ENCODE results near the gene TMX4. TPM values are rescaled to one million over a fixed set of nuclear protein-coding genes. Genes with fewer than 3 reads are reported as not detected.

The TMX4 gene
- total RNA-seq, 1 experiment from 2014 or later, result 12.0 TPM

GRCh38 chr20:8005033-8005432 is 14.5 kb downstream of the TMX4 start:
- no peak overlapping the region for H3K9ac ChIP-seq (ENCODE audit: low read length)
- H3K9me3 ChIP-seq (ENCODE audit: control insufficient read depth in 1 of 2, insufficient read depth in 1 of 2, low read depth in 1 of 2, low read length in 2 of 2), result no peaks in the 10 kb centered on the region
- no peak for ATAC-seq
- ChIA-PET RAD21 (ENCODE audit: low non-redundant PET in 1 of 2, low total read pairs in 2 of 2, uncharacterized antibody in 2 of 2, unreplicated experiment in 2 of 2) (no interaction called here), CTCF (no interaction called here), POLR2A (no interaction called here)
- H3K27ac ChIP-seq (ENCODE audit: low read depth, low read length), result no peak overlapping the region
- TF ChIP-seq SIN3A (IDR thresholded peaks at IDR 0.05; ENCODE audit: low read depth), result no peak
- TF ChIP-seq ELF1 (IDR thresholded peaks at IDR 0.05; ENCODE audit: borderline replicate concordance, low read depth), result no peak
- TF ChIP-seq POLR2AphosphoS5 (IDR thresholded peaks at IDR 0.05; ENCODE audit: low read depth, low read length), result no peak
- TF ChIP-seq POLR2A (IDR thresholded peaks at IDR 0.05; ENCODE audit: borderline replicate concordance, extremely low read depth, insufficient read depth, insufficient read length), result no peak
- TF ChIP-seq, protein P1, sequence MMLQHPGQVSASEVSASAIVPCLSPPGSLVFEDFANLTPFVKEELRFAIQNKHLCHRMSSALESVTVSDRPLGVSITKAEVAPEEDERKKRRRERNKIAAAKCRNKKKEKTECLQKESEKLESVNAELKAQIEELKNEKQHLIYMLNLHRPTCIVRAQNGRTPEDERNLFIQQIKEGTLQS (IDR thresholded peaks at IDR 0.05), result no peak
- TF ChIP-seq, protein P2, sequence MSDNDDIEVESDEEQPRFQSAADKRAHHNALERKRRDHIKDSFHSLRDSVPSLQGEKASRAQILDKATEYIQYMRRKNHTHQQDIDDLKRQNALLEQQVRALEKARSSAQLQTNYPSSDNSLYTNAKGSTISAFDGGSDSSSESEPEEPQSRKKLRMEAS (IDR thresholded peaks at IDR 0.05), result no peak
- TF ChIP-seq CBX3 (IDR thresholded peaks at IDR 0.05; ENCODE audit: low read depth), result no peak
- no peak for TF ChIP-seq ZFX (IDR thresholded peaks at IDR 0.05)
- no peak for TF ChIP-seq EZH2phosphoT487 (IDR thresholded peaks at IDR 0.05; ENCODE audit: borderline replicate concordance)
- TF ChIP-seq CEBPB (IDR thresholded peaks at IDR 0.05; ENCODE audit: low read depth), result no peak
- TF ChIP-seq YY1 (IDR thresholded peaks at IDR 0.05; ENCODE audit: extremely low read depth, insufficient replicate concordance, low read depth, low read length), result no peak
- no peak for TF ChIP-seq RAD21 (IDR thresholded peaks at IDR 0.05; ENCODE audit: low read depth)
- TF ChIP-seq EGR1 (IDR thresholded peaks at IDR 0.05; ENCODE audit: low read depth), result no peak
- TF ChIP-seq, protein P3, sequence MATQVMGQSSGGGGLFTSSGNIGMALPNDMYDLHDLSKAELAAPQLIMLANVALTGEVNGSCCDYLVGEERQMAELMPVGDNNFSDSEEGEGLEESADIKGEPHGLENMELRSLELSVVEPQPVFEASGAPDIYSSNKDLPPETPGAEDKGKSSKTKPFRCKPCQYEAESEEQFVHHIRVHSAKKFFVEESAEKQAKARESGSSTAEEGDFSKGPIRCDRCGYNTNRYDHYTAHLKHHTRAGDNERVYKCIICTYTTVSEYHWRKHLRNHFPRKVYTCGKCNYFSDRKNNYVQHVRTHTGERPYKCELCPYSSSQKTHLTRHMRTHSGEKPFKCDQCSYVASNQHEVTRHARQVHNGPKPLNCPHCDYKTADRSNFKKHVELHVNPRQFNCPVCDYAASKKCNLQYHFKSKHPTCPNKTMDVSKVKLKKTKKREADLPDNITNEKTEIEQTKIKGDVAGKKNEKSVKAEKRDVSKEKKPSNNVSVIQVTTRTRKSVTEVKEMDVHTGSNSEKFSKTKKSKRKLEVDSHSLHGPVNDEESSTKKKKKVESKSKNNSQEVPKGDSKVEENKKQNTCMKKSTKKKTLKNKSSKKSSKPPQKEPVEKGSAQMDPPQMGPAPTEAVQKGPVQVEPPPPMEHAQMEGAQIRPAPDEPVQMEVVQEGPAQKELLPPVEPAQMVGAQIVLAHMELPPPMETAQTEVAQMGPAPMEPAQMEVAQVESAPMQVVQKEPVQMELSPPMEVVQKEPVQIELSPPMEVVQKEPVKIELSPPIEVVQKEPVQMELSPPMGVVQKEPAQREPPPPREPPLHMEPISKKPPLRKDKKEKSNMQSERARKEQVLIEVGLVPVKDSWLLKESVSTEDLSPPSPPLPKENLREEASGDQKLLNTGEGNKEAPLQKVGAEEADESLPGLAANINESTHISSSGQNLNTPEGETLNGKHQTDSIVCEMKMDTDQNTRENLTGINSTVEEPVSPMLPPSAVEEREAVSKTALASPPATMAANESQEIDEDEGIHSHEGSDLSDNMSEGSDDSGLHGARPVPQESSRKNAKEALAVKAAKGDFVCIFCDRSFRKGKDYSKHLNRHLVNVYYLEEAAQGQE (IDR thresholded peaks at IDR 0.05; ENCODE audit: low read depth), result no peak
- TF ChIP-seq TCF7L2 (IDR thresholded peaks at IDR 0.05; ENCODE audit: borderline replicate concordance, extremely low read depth, insufficient read depth, insufficient read length), result no peak
- TF ChIP-seq ZNF274 (IDR thresholded peaks at IDR 0.05; ENCODE audit: low read depth, low read length), result no peak
- TF ChIP-seq FOSL1 (IDR thresholded peaks at IDR 0.05; ENCODE audit: low read depth), result no peak
- no peak for TF ChIP-seq JUND (IDR thresholded peaks at IDR 0.05)
- TF ChIP-seq ZBTB33 (IDR thresholded peaks at IDR 0.05; ENCODE audit: extremely low read depth, insufficient replicate concordance, low read length), result no peak
- no peaks in the 10 kb centered on the region; a peak in 1 of 4 replicates for H3K36me3 ChIP-seq (ENCODE audit: control insufficient read depth in 1 of 2, insufficient read depth in 2 of 2, low read length in 2 of 2)
- H3K79me2 ChIP-seq (ENCODE audit: insufficient read depth, low read length), result no peaks in the 10 kb centered on the region
- no peak overlapping the region for H3K4me2 ChIP-seq (ENCODE audit: low read length)
- H3K4me1 ChIP-seq (ENCODE audit: control insufficient read depth in 1 of 2, insufficient read depth in 2 of 2, low read length in 2 of 2), result no peaks in the 10 kb centered on the region
- H3K4me3 ChIP-seq (replicated peaks in 1 of 2; ENCODE audit: low read depth in 1 of 2, low read length in 2 of 2), result no peak overlapping the region
- H4K20me1 ChIP-seq (ENCODE audit: insufficient read depth), result no peaks in the 10 kb centered on the region
- BruUV-seq (replicated peaks), result no TSS peak
- no peak for DNase-seq (ENCODE audit: low read depth, low spot score)
- intact Hi-C loops (cut with micrococcal nuclease), result no loop called here
- H3K27me3 ChIP-seq (ENCODE audit: insufficient read depth, low read length), result no peaks in the 10 kb centered on the region
- no peak overlapping the region for H2AFZ ChIP-seq (ENCODE audit: low read depth, low read length, poor library complexity, severe bottlenecking)
- no peaks in the 10 kb centered on the region for H3K9me2 ChIP-seq (ENCODE audit: insufficient read depth)

Measured in HCT116 (cell line).